ENCODE measurements around the gene CCDC121.

DNA sequence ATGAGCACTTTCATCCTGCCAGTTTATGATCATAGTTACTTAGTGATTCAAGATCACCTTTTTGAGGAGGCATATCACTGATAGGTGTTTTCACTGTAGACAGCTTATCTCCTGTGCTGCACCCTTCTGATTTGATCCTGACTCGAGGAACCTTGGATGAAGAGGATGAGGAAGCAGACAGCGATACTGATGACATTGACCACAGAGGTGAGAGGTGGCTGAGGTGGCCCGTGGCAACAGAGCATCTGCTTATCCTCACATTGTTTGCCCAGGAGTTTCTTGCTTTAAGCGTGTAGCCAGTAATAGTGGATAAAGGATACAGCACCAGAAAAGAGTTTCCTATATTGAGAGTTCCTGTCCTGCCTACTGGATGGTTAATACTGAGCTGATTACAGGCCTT lies 18.9 kb upstream of the CCDC121 start:
- TF ChIP-seq, protein P1, sequence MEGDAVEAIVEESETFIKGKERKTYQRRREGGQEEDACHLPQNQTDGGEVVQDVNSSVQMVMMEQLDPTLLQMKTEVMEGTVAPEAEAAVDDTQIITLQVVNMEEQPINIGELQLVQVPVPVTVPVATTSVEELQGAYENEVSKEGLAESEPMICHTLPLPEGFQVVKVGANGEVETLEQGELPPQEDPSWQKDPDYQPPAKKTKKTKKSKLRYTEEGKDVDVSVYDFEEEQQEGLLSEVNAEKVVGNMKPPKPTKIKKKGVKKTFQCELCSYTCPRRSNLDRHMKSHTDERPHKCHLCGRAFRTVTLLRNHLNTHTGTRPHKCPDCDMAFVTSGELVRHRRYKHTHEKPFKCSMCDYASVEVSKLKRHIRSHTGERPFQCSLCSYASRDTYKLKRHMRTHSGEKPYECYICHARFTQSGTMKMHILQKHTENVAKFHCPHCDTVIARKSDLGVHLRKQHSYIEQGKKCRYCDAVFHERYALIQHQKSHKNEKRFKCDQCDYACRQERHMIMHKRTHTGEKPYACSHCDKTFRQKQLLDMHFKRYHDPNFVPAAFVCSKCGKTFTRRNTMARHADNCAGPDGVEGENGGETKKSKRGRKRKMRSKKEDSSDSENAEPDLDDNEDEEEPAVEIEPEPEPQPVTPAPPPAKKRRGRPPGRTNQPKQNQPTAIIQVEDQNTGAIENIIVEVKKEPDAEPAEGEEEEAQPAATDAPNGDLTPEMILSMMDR (IDR thresholded peaks at IDR 0.05), result no peak
- TF ChIP-seq POLR2A (IDR thresholded peaks at IDR 0.05), result no peak
